Measurements from ENCODE around the gene BAIAP3. TPM values are rescaled to one million over a fixed set of nuclear protein-coding genes. Genes with fewer than 3 reads are reported as not detected.

Gene BAIAP3
- total RNA-seq, 1 experiment from 2014 or later = 44.7 TPM

- no peak for TF ChIP-seq REST (IDR thresholded peaks at IDR 0.05; ENCODE audit: low read depth)
- no peak for TF ChIP-seq ZFX (IDR thresholded peaks at IDR 0.05)
- TF ChIP-seq YY1 (IDR thresholded peaks at IDR 0.05; ENCODE audit: extremely low read depth, insufficient replicate concordance, low read depth, low read length) = peak; percentile 55
- TF ChIP-seq ATF3 (IDR thresholded peaks at IDR 0.05) = no peak
- no peak for TF ChIP-seq ZNF274 (IDR thresholded peaks at IDR 0.05; ENCODE audit: low read depth, low read length)
- no peak for TF ChIP-seq MAX (IDR thresholded peaks at IDR 0.05)
- TF ChIP-seq CTCF (IDR thresholded peaks at IDR 0.05 in 2 of 3, conservative IDR thresholded peaks at IDR 0.05 in 1 of 3; ENCODE audit: borderline replicate concordance in 1 of 3, insufficient read depth in 1 of 3, low read depth in 2 of 3, low read length in 2 of 3) = peak in 2 of 3 experiments; percentile 80 to 89; a peak in 4 of 6 replicates
- TF ChIP-seq RAD21 (IDR thresholded peaks at IDR 0.05; ENCODE audit: low read depth) = no peak
These were observed 32.6 kb upstream of the BAIAP3 start (continued) for GRCh38 chr16:1300664-1301476.
